ENCODE data around the gene CASTOR2.
A peak's percentile ranks its signal among the peaks of the same experiment; 100 is the strongest.
"Not testable (repeated sequence)": the region's sequence is repeated elsewhere in the genome, so short reads cannot be mapped to it uniquely, and the experiment has no call there.

The CASTOR2 gene

GRCh38 chr7:74996361-74996760 is 31.9 kb downstream of the CASTOR2 start:
- DNase-seq = not testable (repeated sequence)

GRCh38 chr7:74997811-74998210 is 33.3 kb downstream of the CASTOR2 start:
- DNase-seq = not testable (repeated sequence)

- not testable (repeated sequence) for DNase-seq
Observed at GRCh38 chr7:75001356-75001755, 36.9 kb downstream of the CASTOR2 start.

GRCh38 chr7:75010036-75010435 is 45.5 kb downstream of the CASTOR2 start:
- DNase-seq = no peak

- no peak for DNase-seq
Observed at GRCh38 chr7:75017832-75018231, 53.3 kb downstream of the CASTOR2 start.

- no peak for DNase-seq
Observed at GRCh38 chr7:75018570-75019364, 54.3 kb downstream of the CASTOR2 start.

- no peak for DNase-seq
Observed at GRCh38 chr7:75019800-75020199, 55.3 kb downstream of the CASTOR2 start.

GRCh38 chr7:75024922-75025321 is 60.4 kb downstream of the CASTOR2 start:
- no peak for DNase-seq

GRCh38 chr7:75028299-75028698 is 63.8 kb downstream of the CASTOR2 start:
- no peak for DNase-seq

GRCh38 chr7:75033064-75033463 is 68.6 kb downstream of the CASTOR2 start:
- DNase-seq = no peak

GRCh38 chr7:75033826-75034225 is 69.3 kb downstream of the CASTOR2 start:
- no peak for DNase-seq

GRCh38 chr7:75038508-75038907 is 74.0 kb downstream of the CASTOR2 start:
- no peak for DNase-seq

GRCh38 chr7:75039166-75039565 is 74.7 kb downstream of the CASTOR2 start:
- DNase-seq = no peak

GRCh38 chr7:75039709-75040108 is 75.2 kb downstream of the CASTOR2 start:
- DNase-seq = no peak

- DNase-seq = no peak
Observed at GRCh38 chr7:75040512-75040911, 76.0 kb downstream of the CASTOR2 start.

GRCh38 chr7:75042286-75042685 is 77.8 kb downstream of the CASTOR2 start:
- no peak for DNase-seq

- no peak for DNase-seq
Observed at GRCh38 chr7:75042831-75043703, 78.6 kb downstream of the CASTOR2 start.

- DNase-seq = peak; percentile 81
Observed at GRCh38 chr7:75045881-75046280, 81.4 kb downstream of the CASTOR2 start.

- DNase-seq = no peak
Observed at GRCh38 chr7:75048435-75049379, 84.2 kb downstream of the CASTOR2 start.

GRCh38 chr7:75049817-75050216 is 85.3 kb downstream of the CASTOR2 start:
- no peak for DNase-seq

GRCh38 chr7:75050501-75050900 is 86.0 kb downstream of the CASTOR2 start:
- DNase-seq = no peak

GRCh38 chr7:75054744-75055143 is 90.2 kb downstream of the CASTOR2 start:
- DNase-seq = no peak

- DNase-seq = no peak
Observed at GRCh38 chr7:75055155-75055554, 90.7 kb downstream of the CASTOR2 start.

Data from NCI-H1694 treated with DMSO at 0.1 percent for 48 hours (cell line).